Neutrophil (primary cell): ENCODE measurements around the gene ZNF292.
A peak's percentile ranks its signal among the peaks of the same experiment; 100 is the strongest.
"Not testable (repeated sequence)": the region's sequence is repeated elsewhere in the genome, so short reads cannot be mapped to it uniquely, and the experiment has no call there.

Experiments
- H3K27ac ChIP-seq: fragments of 200-600 bp; sonication (generic); 2 replicates; pipeline ENCODE4 v1.5.1; 2016; ENCODE audit warnings: mild to moderate bottlenecking, moderate library complexity
- H3K27me3 ChIP-seq: fragments of 200-600 bp; sonication (generic); 2 replicates; pipeline ENCODE4 v1.6.0; 2016; ENCODE audit warnings: mild to moderate bottlenecking
- H3K36me3 ChIP-seq: fragments of 200-600 bp; sonication (generic); 2 replicates; pipeline ENCODE4 v1.5.1; 2017
- H3K4me1 ChIP-seq, 2 experiments: fragments of 200-600 bp in 1 of 2; sonication (generic) in 1 of 2; 1 replicate in 1 of 2; 2 replicates in 1 of 2; pipeline versions ENCODE4 v1.5.1 to v1.6.1; 2013 to 2016; ENCODE audit warnings: low read depth in 1 of 2, low read length in 1 of 2, mild to moderate bottlenecking in 1 of 2, moderate library complexity in 1 of 2; ENCODE audit not compliant: control insufficient read depth in 1 of 2, insufficient read depth in 1 of 2
- H3K4me3 ChIP-seq, 2 experiments: fragments of 200-600 bp in 1 of 2; sonication (generic) in 1 of 2; 1 replicate in 1 of 2; 2 replicates in 1 of 2; pipeline ENCODE4 v1.5.1; 2013 to 2016; ENCODE audit warnings: low read depth in 1 of 2, low read length in 1 of 2, mild to moderate bottlenecking in 1 of 2, moderate library complexity in 1 of 2
- H3K9me3 ChIP-seq: fragments of 200-600 bp; sonication (generic); 2 replicates; pipeline ENCODE4 v1.5.1; 2016
- CTCF ChIP-seq: fragments of 200-600 bp; sonication (generic); IDR thresholded peaks from 2 replicates; pipeline ENCODE4 v1.5.1; 2016; ENCODE audit warnings: antibody characterized with exemption

Gene ZNF292

DNA sequence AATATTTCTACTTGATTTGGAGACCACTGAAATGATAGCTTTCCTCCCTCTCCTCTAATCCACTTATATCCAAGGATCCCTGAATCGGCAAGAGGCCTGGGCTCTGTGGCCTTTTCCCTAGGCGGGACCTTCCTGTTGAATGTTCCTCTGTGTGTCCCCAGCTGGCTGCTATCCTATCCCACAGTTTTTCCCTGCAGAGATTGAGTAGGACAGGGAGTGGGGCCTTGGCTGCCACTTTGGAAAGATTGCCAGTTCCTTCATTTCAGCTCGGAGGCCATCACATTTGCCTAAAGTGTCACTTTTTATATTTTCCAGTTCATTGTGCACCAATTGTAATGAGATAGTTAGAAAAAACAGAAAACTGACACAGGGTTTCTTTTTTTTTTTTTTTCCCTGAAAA lies 128.1 kb downstream of the ZNF292 start:
- no peaks in the 10 kb centered on the region for H3K36me3 ChIP-seq
- H3K9me3 ChIP-seq, result no peaks in the 10 kb centered on the region
- H3K4me1 ChIP-seq, result peaks cover 42 to 44% of the 10 kb centered on the region in 2 experiments
- H3K27ac ChIP-seq, result no peak overlapping the region
- H3K4me3 ChIP-seq, result no peak overlapping the region
- H3K27me3 ChIP-seq, result no peaks in the 10 kb centered on the region
- TF ChIP-seq CTCF, result no peak

DNA sequence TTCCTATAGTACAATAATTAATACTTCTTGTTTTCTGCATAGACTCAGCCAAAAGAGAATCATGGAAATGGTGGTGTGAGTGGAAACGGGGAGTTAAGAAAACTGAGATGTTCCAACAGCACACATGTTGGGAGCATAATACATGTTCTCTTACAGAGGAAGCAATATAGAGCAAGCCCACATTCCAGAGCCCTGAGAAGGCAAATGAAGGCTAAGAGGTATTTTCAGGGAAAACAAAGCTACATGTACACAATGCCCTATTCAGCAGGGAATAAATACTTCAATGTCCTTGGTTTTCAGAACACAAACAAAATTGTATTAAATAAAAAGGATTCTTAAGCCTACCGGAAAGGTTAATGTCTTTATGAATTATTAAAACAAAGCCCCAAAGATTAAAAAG lies 131.9 kb downstream of the ZNF292 start:
- Histone ChIP-seq H3K36me3 (no peaks in the 10 kb centered on the region), H3K4me3 (no peak overlapping the region), H3K27me3 (no peaks in the 10 kb centered on the region), H3K4me1 (peaks cover 64 to 67% of the 10 kb centered on the region in 2 experiments), H3K27ac (peak overlapping the region; percentile 76), H3K9me3 (no peaks in the 10 kb centered on the region)
- TF ChIP-seq CTCF, result no peak

DNA sequence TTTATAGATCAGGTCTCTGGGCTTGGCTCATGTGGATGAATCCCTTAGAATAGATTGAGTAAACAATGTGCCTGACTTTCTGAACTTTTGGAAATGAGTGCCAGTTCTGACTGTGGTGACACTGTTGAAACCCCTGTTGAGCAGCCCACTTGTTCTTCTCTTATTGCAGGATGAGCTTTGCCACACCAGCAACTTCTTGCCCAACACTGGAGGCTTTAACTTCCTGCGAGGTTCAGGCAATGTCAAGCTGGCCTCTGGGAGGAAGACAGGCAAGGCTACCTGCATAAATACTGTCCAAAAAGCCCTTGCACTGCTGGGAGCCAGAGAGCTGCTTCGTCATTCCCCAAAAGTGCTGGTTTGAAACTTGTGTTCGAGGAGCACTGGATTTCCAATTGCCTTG lies 134.2 kb downstream of the ZNF292 start:
- no peaks in the 10 kb centered on the region for H3K9me3 ChIP-seq
- no peaks in the 10 kb centered on the region for H3K27me3 ChIP-seq
- TF ChIP-seq CTCF, result no peak
- H3K4me1 ChIP-seq, result peaks cover 61 to 71% of the 10 kb centered on the region in 2 experiments
- peak overlapping the region; percentile 76 for H3K27ac ChIP-seq
- H3K4me3 ChIP-seq, result no peak overlapping the region
- no peaks in the 10 kb centered on the region for H3K36me3 ChIP-seq

DNA sequence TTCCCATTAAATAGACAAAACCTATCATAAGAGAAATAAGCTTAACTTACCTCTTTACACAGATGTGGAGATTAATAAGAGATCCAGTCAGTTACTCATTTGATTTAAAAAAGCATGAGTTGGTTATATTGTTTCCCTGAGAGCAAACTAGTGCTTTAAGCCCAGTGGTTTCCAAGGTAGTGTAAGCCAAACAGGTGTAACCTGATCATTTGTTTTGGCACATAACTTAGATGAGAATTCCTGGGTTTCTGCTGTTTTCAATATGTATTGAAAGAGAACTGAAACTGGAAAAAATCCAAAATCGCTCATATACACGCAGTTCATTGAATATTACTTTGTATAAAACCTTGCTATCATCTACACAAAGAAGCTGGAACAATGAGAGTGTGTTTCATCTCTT lies 136.5 kb downstream of the ZNF292 start:
- Histone ChIP-seq H3K9me3 (no peaks in the 10 kb centered on the region), H3K4me1 (peaks cover 44 to 59% of the 10 kb centered on the region in 2 experiments), H3K27ac (no peak overlapping the region), H3K36me3 (no peaks in the 10 kb centered on the region), H3K27me3 (no peaks in the 10 kb centered on the region), H3K4me3 (no peak overlapping the region)
- no peak for TF ChIP-seq CTCF

- TF ChIP-seq CTCF, result no peak
- no peak overlapping the region for H3K27ac ChIP-seq
- H3K9me3 ChIP-seq, result no peaks in the 10 kb centered on the region
- no peaks in the 10 kb centered on the region for H3K27me3 ChIP-seq
- H3K36me3 ChIP-seq, result no peaks in the 10 kb centered on the region
- no peak overlapping the region for H3K4me3 ChIP-seq
- H3K4me1 ChIP-seq, result peaks cover 28 to 42% of the 10 kb centered on the region in 2 experiments
These were observed 138.2 kb downstream of the ZNF292 start for GRCh38 chr6:87293526-87293925.

DNA sequence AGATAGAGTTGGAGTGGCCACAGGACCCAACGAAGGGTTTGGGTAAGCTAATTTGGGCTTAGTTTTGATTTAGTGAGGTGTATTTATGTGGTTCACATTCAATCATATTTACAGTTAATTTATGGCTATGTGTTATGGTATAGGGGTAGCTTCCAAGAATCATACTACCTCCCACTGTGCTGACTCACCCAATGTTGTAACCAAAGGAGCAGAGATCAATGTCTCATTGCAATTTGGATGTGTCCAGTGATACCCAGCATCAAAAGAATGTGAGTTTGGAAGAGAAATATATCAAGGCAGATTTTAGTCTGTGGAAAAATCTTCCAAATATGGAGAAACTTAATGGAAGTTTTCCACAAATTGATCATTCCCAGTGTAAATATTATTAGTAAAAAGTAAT lies 141.8 kb downstream of the ZNF292 start:
- no peak overlapping the region for H3K4me3 ChIP-seq
- H3K27ac ChIP-seq, result no peak overlapping the region
- TF ChIP-seq CTCF, result no peak
- no peaks in the 10 kb centered on the region for H3K36me3 ChIP-seq
- H3K4me1 ChIP-seq, result peaks cover 7 to 20% of the 10 kb centered on the region in 2 experiments
- H3K27me3 ChIP-seq, result peaks cover 10% of the 10 kb centered on the region
- no peaks in the 10 kb centered on the region for H3K9me3 ChIP-seq

GRCh38 chr6:87301277-87301676 lies 145.9 kb downstream of the ZNF292 start:
- H3K9me3 ChIP-seq, H3K36me3 ChIP-seq: not testable (repeated sequence)

More at GRCh38 chr6:87301277-87301676, 145.9 kb downstream of the ZNF292 start:
- H3K4me1 ChIP-seq, H3K27ac ChIP-seq, H3K4me3 ChIP-seq, H3K27me3 ChIP-seq: not testable (repeated sequence)
